Non-pigmented ciliary epithelial cell (primary cell): ENCODE results near the gene ADGRG3.

Experiments used
- DNase-seq: peaks from one replicate; pipeline ENCODE4 v3.0.0-alpha.2; 2010; ENCODE audit warnings: low read depth

ADGRG3 gene

GRCh38 chr16:57668263-57668571 is at the start of gene ADGRG3:
Gene ADGRG3, plus strand, starts transcription at chr16:57668306. Its CDS starts 42 bp downstream, at chr16:57668348.
- DNase-seq = no peak

GRCh38 chr16:57619133-57619605 is 48.9 kb upstream of the ADGRG3 start:
- no peak for DNase-seq

GRCh38 chr16:57619606-57620334 is 48.3 kb upstream of the ADGRG3 start:
- DNase-seq = no peak

- no peak for DNase-seq
Measured at GRCh38 chr16:57620335-57621231, 47.5 kb upstream of the ADGRG3 start.

- DNase-seq = no peak
Measured at GRCh38 chr16:57621521-57622271, 46.4 kb upstream of the ADGRG3 start.

- no peak for DNase-seq
Measured at GRCh38 chr16:57622361-57623250, 45.5 kb upstream of the ADGRG3 start.

- no peak for DNase-seq
Measured at GRCh38 chr16:57623251-57624043, 44.7 kb upstream of the ADGRG3 start.

- DNase-seq = no peak
Measured at GRCh38 chr16:57624044-57624688, 43.9 kb upstream of the ADGRG3 start.

GRCh38 chr16:57624806-57625500 is 43.2 kb upstream of the ADGRG3 start:
- DNase-seq = no peak

- no peak for DNase-seq
Measured at GRCh38 chr16:57626420-57627170, 41.5 kb upstream of the ADGRG3 start.

GRCh38 chr16:57627184-57627871 is 40.8 kb upstream of the ADGRG3 start:
- no peak for DNase-seq

GRCh38 chr16:57628008-57628781 is 39.9 kb upstream of the ADGRG3 start, which contains the start of gene ADGRG1:
Gene ADGRG1, plus strand, starts transcription at chr16:57628630. Its CDS starts 21,658 bp downstream, at chr16:57650288.
- DNase-seq = peak; percentile 76

GRCh38 chr16:57628783-57629293 is 39.3 kb upstream of the ADGRG3 start:
- no peak for DNase-seq

GRCh38 chr16:57629516-57630406 is 38.3 kb upstream of the ADGRG3 start:
- no peak for DNase-seq

GRCh38 chr16:57630407-57630797 is 37.7 kb upstream of the ADGRG3 start:
- DNase-seq = no peak
